HEK293 (cell line): ENCODE measurements around the gene PRSS16.

ENCODE experiments used
- BCL11B ChIP-seq: fragments of 450-650 bp; formaldehyde crosslinking; IDR thresholded peaks from 2 replicates; pipeline ENCODE4 v1.5.1; 2016; ENCODE audit warnings: low read depth, missing biosample characterization, missing genetic modification characterization
- BCL6B ChIP-seq: fragments of 450-650 bp; formaldehyde crosslinking; IDR thresholded peaks from 2 replicates; pipeline ENCODE4 v1.5.1; 2017; ENCODE audit warnings: missing biosample characterization, missing genetic modification characterization
- ELK4 ChIP-seq: IDR thresholded peaks from 2 replicates; pipeline ENCODE4 v1.6.1; 2011; ENCODE audit warnings: mild to moderate bottlenecking, low read depth, low read length, borderline replicate concordance
- GLIS2 ChIP-seq: fragments of 450-650 bp; formaldehyde crosslinking; IDR thresholded peaks from 2 replicates; pipeline ENCODE4 v1.5.1; 2016; ENCODE audit warnings: missing biosample characterization, missing genetic modification characterization
- MZF1 ChIP-seq: fragments of 450-650 bp; formaldehyde crosslinking; IDR thresholded peaks from 2 replicates; pipeline ENCODE4 v1.5.1; 2017; ENCODE audit warnings: missing biosample characterization, missing genetic modification characterization, borderline replicate concordance
- OSR2 ChIP-seq: fragments of 450-650 bp; formaldehyde crosslinking; IDR thresholded peaks from 2 replicates; pipeline ENCODE4 v1.5.1; 2016; ENCODE audit warnings: missing biosample characterization, missing genetic modification characterization
- PRDM6 ChIP-seq: fragments of 450-650 bp; formaldehyde crosslinking; IDR thresholded peaks from 2 replicates; pipeline ENCODE4 v1.5.1; 2017; ENCODE audit warnings: missing biosample characterization, missing genetic modification characterization
- SCRT2 ChIP-seq: fragments of 450-650 bp; formaldehyde crosslinking; IDR thresholded peaks from 2 replicates; pipeline ENCODE4 v1.5.1; 2016; ENCODE audit warnings: missing biosample characterization, missing genetic modification characterization
- SETDB1 ChIP-seq: IDR thresholded peaks from one replicate; pipeline ENCODE4 v1.6.1; 2017; ENCODE audit warnings: mild to moderate bottlenecking, low read length, moderate library complexity, mixed read lengths; ENCODE audit not compliant: insufficient read length
- SP2 ChIP-seq: fragments of 450-650 bp; formaldehyde crosslinking; IDR thresholded peaks from 2 replicates; pipeline ENCODE4 v1.5.1; 2016; ENCODE audit warnings: missing biosample characterization, missing genetic modification characterization
- SP3 ChIP-seq: fragments of 450-650 bp; formaldehyde crosslinking; IDR thresholded peaks from 2 replicates; pipeline ENCODE4 v1.5.1; 2016; ENCODE audit warnings: missing biosample characterization, missing genetic modification characterization
- SP7 ChIP-seq: fragments of 450-650 bp; formaldehyde crosslinking; IDR thresholded peaks from 2 replicates; pipeline ENCODE4 v1.5.1; 2016; ENCODE audit warnings: missing biosample characterization, missing genetic modification characterization
- ZBTB48 ChIP-seq: fragments of 450-650 bp; formaldehyde crosslinking; IDR thresholded peaks from 2 replicates; pipeline ENCODE4 v1.5.1; 2016; ENCODE audit warnings: missing biosample characterization, missing genetic modification characterization
- ZNF112 ChIP-seq: fragments of 450-650 bp; formaldehyde crosslinking; IDR thresholded peaks from 2 replicates; pipeline ENCODE4 v1.5.0; 2017; ENCODE audit warnings: missing biosample characterization, missing genetic modification characterization
- ZNF155 ChIP-seq: fragments of 450-650 bp; formaldehyde crosslinking; IDR thresholded peaks from 2 replicates; pipeline ENCODE4 v1.5.1; 2016; ENCODE audit warnings: missing biosample characterization, missing genetic modification characterization
- ZNF214 ChIP-seq: fragments of 450-650 bp; formaldehyde crosslinking; IDR thresholded peaks from 2 replicates; pipeline ENCODE4 v1.5.1; 2017; ENCODE audit warnings: missing biosample characterization, mild to moderate bottlenecking, missing genetic modification characterization, borderline replicate concordance
- ZNF324 ChIP-seq: fragments of 450-650 bp; formaldehyde crosslinking; IDR thresholded peaks from 2 replicates; pipeline ENCODE4 v1.5.1; 2016; ENCODE audit warnings: missing biosample characterization, missing genetic modification characterization
- ZNF341 ChIP-seq: fragments of 450-650 bp; formaldehyde crosslinking; IDR thresholded peaks from 2 replicates; pipeline ENCODE4; 2016; ENCODE audit warnings: low read depth, missing biosample characterization, missing genetic modification characterization
- ZNF501 ChIP-seq: fragments of 450-650 bp; formaldehyde crosslinking; IDR thresholded peaks from 2 replicates; pipeline ENCODE4 v1.5.1; 2016; ENCODE audit warnings: missing biosample characterization, missing genetic modification characterization
- ZNF514 ChIP-seq: fragments of 450-650 bp; formaldehyde crosslinking; IDR thresholded peaks from 2 replicates; pipeline ENCODE4 v1.5.1; 2016; ENCODE audit warnings: missing biosample characterization, missing genetic modification characterization
- ZNF544 ChIP-seq: fragments of 450-650 bp; formaldehyde crosslinking; IDR thresholded peaks from 2 replicates; pipeline ENCODE4 v1.5.0; 2017; ENCODE audit warnings: missing biosample characterization, missing genetic modification characterization
- ZNF585B ChIP-seq: fragments of 450-650 bp; formaldehyde crosslinking; IDR thresholded peaks from 2 replicates; pipeline ENCODE4 v1.5.1; 2016; ENCODE audit warnings: missing biosample characterization, missing genetic modification characterization
- ZNF624 ChIP-seq: fragments of 450-650 bp; formaldehyde crosslinking; IDR thresholded peaks from 2 replicates; pipeline ENCODE4 v1.5.1; 2017; ENCODE audit warnings: missing biosample characterization, missing genetic modification characterization
- ZNF660 ChIP-seq: fragments of 450-650 bp; IDR thresholded peaks from 2 replicates; pipeline ENCODE4 v1.5.1; 2018; ENCODE audit warnings: missing biosample characterization, mild to moderate bottlenecking, missing genetic modification characterization
- ZNF677 ChIP-seq: fragments of 450-650 bp; IDR thresholded peaks from 2 replicates; pipeline ENCODE4 v1.5.0; 2018; ENCODE audit warnings: missing biosample characterization, mild to moderate bottlenecking, missing genetic modification characterization, moderate library complexity
- ZNF768 ChIP-seq: fragments of 450-650 bp; formaldehyde crosslinking; IDR thresholded peaks from 2 replicates; pipeline ENCODE4 v1.5.1; 2018; ENCODE audit warnings: missing biosample characterization, mild to moderate bottlenecking, missing genetic modification characterization
- ZSCAN5A ChIP-seq: fragments of 450-650 bp; formaldehyde crosslinking; IDR thresholded peaks from 2 replicates; pipeline ENCODE4 v1.5.1; 2016; ENCODE audit warnings: missing biosample characterization, missing genetic modification characterization
- TF ChIP-seq, protein P1 (sequence below): fragments of 450-650 bp; IDR thresholded peaks from 2 replicates; pipeline ENCODE4 v1.5.1; 2018; ENCODE audit warnings: missing biosample characterization, missing genetic modification characterization
- TF ChIP-seq, protein P2 (sequence below): fragments of 450-650 bp; formaldehyde crosslinking; IDR thresholded peaks from 2 replicates; pipeline ENCODE4 v1.5.1; 2016; ENCODE audit warnings: missing biosample characterization, missing genetic modification characterization
- TF ChIP-seq, protein P3 (sequence below): fragments of 450-650 bp; formaldehyde crosslinking; IDR thresholded peaks from 2 replicates; pipeline ENCODE4 v1.5.1; 2016; ENCODE audit warnings: missing biosample characterization, missing genetic modification characterization

PRSS16 gene

DNA sequence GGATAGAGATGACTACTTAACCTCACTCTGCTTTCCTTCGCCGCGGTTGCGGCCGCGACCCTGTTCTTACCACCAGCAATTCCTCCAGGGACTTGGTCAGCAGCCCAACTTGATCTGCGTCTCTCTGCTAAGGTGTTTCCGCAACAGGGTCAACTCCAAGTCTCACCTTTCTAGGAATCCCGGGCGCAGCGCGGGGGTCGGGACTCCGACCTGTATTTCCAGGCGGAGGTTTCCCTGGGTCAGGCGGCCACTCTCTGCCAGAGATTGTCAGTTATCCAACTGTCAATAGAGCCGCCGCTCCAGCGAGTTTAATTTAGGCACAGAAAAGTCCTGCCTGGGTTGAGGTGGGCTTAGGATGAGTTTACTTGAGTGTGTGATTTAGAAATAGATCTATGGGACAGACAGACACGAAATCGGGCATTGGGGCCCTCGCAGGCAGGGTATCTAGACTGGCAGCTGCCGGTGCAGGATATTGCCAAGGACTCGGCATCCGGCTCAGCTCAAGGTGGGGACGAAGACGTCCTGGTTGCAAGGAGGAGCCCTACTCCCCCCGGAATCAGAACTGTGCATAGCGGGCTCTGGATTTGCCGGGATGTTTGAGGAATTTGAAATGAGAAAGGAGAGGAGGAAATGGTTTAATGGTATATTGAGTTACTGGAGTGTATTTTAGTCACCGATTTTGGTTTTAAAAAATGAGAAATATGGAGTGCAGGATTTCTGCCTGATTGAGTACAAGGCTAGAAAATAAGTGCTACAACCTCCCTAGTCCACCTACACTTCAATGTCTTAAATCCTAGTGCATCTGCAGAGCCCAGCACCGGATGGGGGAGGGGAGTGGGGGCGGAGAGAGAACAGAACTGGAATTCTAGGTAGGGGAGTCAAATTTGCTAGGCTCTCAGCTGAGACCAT lies 40.9 kb downstream of the PRSS16 start (continued):
- TF ChIP-seq, protein P1, sequence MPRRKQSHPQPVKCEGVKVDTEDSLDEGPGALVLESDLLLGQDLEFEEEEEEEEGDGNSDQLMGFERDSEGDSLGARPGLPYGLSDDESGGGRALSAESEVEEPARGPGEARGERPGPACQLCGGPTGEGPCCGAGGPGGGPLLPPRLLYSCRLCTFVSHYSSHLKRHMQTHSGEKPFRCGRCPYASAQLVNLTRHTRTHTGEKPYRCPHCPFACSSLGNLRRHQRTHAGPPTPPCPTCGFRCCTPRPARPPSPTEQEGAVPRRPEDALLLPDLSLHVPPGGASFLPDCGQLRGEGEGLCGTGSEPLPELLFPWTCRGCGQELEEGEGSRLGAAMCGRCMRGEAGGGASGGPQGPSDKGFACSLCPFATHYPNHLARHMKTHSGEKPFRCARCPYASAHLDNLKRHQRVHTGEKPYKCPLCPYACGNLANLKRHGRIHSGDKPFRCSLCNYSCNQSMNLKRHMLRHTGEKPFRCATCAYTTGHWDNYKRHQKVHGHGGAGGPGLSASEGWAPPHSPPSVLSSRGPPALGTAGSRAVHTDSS (tag by site-specific recombination), result no peak
- TF ChIP-seq ZBTB48 (no peak), ZNF544 (tag by site-specific recombination) (no peak), ZNF768 (tag by site-specific recombination) (no peak), ZNF660 (tag by site-specific recombination) (no peak), ZNF324 (tag by site-specific recombination) (no peak), ZSCAN5A (tag by site-specific recombination) (no peak), SP2 (no peak), ZNF155 (tag by site-specific recombination) (no peak), OSR2 (tag by site-specific recombination) (no peak), ELK4 (no peak), ZNF624 (tag by site-specific recombination) (no peak), BCL11B (no peak), MZF1 (tag by site-specific recombination) (peak; percentile 21; the same call in 1 of the 2 replicates), ZNF341 (peak; percentile 44; the same call in 1 of the 2 replicates), ZNF112 (no peak), SCRT2 (tag by site-specific recombination) (no peak), SP3 (tag by site-specific recombination) (peak; percentile 56), ZNF514 (tag by site-specific recombination) (no peak), BCL6B (tag by site-specific recombination) (peak; percentile 88), ZNF677 (tag by site-specific recombination) (no peak), ZNF585B (tag by site-specific recombination) (no peak), ZNF501 (tag by site-specific recombination) (peak; percentile 65; the same call in 1 of the 2 replicates), PRDM6 (no peak), ZNF214 (no peak), GLIS2 (peak; percentile 45; the same call in 1 of the 2 replicates), SP7 (tag by site-specific recombination) (no peak; the same call in 1 of the 2 replicates), SETDB1 (no peak)
- TF ChIP-seq, protein P2, sequence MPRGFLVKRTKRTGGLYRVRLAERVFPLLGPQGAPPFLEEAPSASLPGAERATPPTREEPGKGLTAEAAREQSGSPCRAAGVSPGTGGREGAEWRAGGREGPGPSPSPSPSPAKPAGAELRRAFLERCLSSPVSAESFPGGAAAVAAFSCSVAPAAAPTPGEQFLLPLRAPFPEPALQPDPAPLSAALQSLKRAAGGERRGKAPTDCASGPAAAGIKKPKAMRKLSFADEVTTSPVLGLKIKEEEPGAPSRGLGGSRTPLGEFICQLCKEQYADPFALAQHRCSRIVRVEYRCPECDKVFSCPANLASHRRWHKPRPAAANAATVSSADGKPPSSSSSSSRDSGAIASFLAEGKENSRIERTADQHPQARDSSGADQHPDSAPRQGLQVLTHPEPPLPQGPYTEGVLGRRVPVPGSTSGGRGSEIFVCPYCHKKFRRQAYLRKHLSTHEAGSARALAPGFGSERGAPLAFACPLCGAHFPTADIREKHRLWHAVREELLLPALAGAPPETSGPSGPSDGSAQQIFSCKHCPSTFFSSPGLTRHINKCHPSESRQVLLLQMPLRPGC (tag by site-specific recombination), result no peak
- TF ChIP-seq, protein P3, sequence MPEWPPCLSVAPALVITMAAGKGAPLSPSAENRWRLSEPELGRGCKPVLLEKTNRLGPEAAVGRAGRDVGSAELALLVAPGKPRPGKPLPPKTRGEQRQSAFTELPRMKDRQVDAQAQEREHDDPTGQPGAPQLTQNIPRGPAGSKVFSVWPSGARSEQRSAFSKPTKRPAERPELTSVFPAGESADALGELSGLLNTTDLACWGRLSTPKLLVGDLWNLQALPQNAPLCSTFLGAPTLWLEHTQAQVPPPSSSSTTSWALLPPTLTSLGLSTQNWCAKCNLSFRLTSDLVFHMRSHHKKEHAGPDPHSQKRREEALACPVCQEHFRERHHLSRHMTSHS (tag by site-specific recombination), result no peak
